ENCODE data around the gene TXK. TPM values are rescaled to one million over a fixed set of nuclear protein-coding genes. Genes with fewer than 3 reads are reported as not detected.

Gene TXK
- total and polyA plus RNA-seq, 2 of the 13 experiments (the other 11 are each of a cell fraction or from before 2014, with no cell fraction given) = not detected

GRCh38 chr4:48103483-48104139, 30.4 kb downstream of the TXK start:
- H2AFZ ChIP-seq (ENCODE audit: low read length) = no peak overlapping the region
- H3K9ac ChIP-seq (ENCODE audit: insufficient read depth, low read depth, low read length) = no peak overlapping the region
- no peak overlapping the region for H3K4me2 ChIP-seq (ENCODE audit: low read depth, low read length)
- no peaks in the 10 kb centered on the region for H3K79me2 ChIP-seq (ENCODE audit: insufficient read depth, low read length)
- in situ Hi-C loops (cut with HindIII; ENCODE audit: extremely low pct_ligation_motif_present, low pct_unique_long_range_greater_than_20kb) (no loop called here), intact Hi-C loops (cut with micrococcal nuclease; ENCODE audit: unreplicated experiment) (no loop called here)
- H3K4me3 ChIP-seq (replicated peaks in 1 of 3; ENCODE audit: insufficient read depth in 1 of 3, low read depth in 2 of 3, low read length in 3 of 3) = no peak overlapping the region
- no peak for FAIRE-seq
- H3K4me1 ChIP-seq (ENCODE audit: insufficient read depth, low read length) = no peaks in the 10 kb centered on the region
- no peak for DNase-seq (ENCODE audit: low spot score)
- no TSS peak for BruUV-seq (replicated peaks)
- H4K20me1 ChIP-seq (ENCODE audit: insufficient read depth, low read length) = no peaks in the 10 kb centered on the region
- H3K27me3 ChIP-seq (ENCODE audit: control insufficient read depth in 1 of 2, insufficient read depth in 2 of 2, low read length in 2 of 2) = no peaks in the 10 kb centered on the region
- ChIA-PET POLR2A (no interaction called here), CTCF (ENCODE audit: low intra/inter-chr PET ratio, low total read pairs) (no interaction called here)
- H3K9me3 ChIP-seq (ENCODE audit: low read length) = no peaks in the 10 kb centered on the region
- 45% methylated on average over 3 of the region's 3 CpGs for WGBS (ENCODE audit: low lambda C conversion rate)
- H3K27ac ChIP-seq (ENCODE audit: extremely low read length, insufficient read depth, low read length) = no peak overlapping the region
- TF ChIP-seq RNF2 (conservative IDR thresholded peaks at IDR 0.05; ENCODE audit: low read depth) = no peak
- TF ChIP-seq HOXA7 (CRISPR knock-in tag; IDR thresholded peaks at IDR 0.05) = no peak
- no peak for TF ChIP-seq SAP130 (CRISPR knock-in tag; IDR thresholded peaks at IDR 0.05; ENCODE audit: low read depth)
- no peak for TF ChIP-seq ZNF160 (CRISPR knock-in tag; IDR thresholded peaks at IDR 0.05)
- TF ChIP-seq CAMTA2 (CRISPR knock-in tag; IDR thresholded peaks at IDR 0.05; ENCODE audit: borderline replicate concordance) = no peak
- TF ChIP-seq ATF6 (CRISPR knock-in tag; conservative IDR thresholded peaks at IDR 0.05) = no peak
- TF ChIP-seq PAWR (CRISPR knock-in tag; IDR thresholded peaks at IDR 0.05; ENCODE audit: borderline replicate concordance) = no peak
- TF ChIP-seq MTA1 (CRISPR knock-in tag; IDR thresholded peaks at IDR 0.05; ENCODE audit: borderline replicate concordance) = no peak
- TF ChIP-seq ETS1 (CRISPR knock-in tag; IDR thresholded peaks at IDR 0.05) = no peak
- no peak for TF ChIP-seq ZNF343 (CRISPR knock-in tag; IDR thresholded peaks at IDR 0.05)
- no peak for TF ChIP-seq HIVEP1 (CRISPR knock-in tag; IDR thresholded peaks at IDR 0.05)
- TF ChIP-seq TOE1 (CRISPR knock-in tag; IDR thresholded peaks at IDR 0.05) = no peak
- no peak for TF ChIP-seq ZNF180 (CRISPR knock-in tag; IDR thresholded peaks at IDR 0.05; ENCODE audit: borderline replicate concordance, low read depth)
- H3K36me3 ChIP-seq (replicated peaks in 1 of 2; ENCODE audit: control insufficient read depth in 1 of 2, insufficient read depth in 2 of 2, low read length in 2 of 2) = no peaks in the 10 kb centered on the region
- no peak for ATAC-seq

Data from HepG2 (cell line).